A549 (cell line): ENCODE data around the gene NPHS1. TPM values are rescaled to one million over a fixed set of nuclear protein-coding genes. Genes with fewer than 3 reads are reported as not detected.

Experiments
- ATAC-seq, 2 experiments: fragments of 200-7000 bp in 1 of 2; fragments of >200 bp in 1 of 2; cut with Nextera tagmentation in 1 of 2; cut with Tn5 transposase in 1 of 2; 3 replicates each; pipeline versions ENCODE4 v1.8.0 to v1.9.1; 2018 to 2020; ENCODE audit warnings: mild to moderate bottlenecking in 1 of 2, moderate library complexity in 1 of 2
- CTCF ChIA-PET: fragments of 300-600 bp; sonication (Branson Sonifier 250); formaldehyde crosslinking; extraction: SDS; loops from one replicate; lab custom pipeline; 2021; ENCODE audit warnings: antibody characterized with exemption, inconsistent platforms; lab: Yijun Ruan, JAX
- POLR2A ChIA-PET: fragments of 350-600 bp; formaldehyde crosslinking; extraction: SDS; loops from one replicate; lab custom pipeline; 2021; ENCODE audit warnings: antibody characterized with exemption, inconsistent platforms; lab: Yijun Ruan, JAX
- DNase-seq, 2 experiments: peaks; one replicate each; pipeline versions ENCODE4 v3.0.0 to v3.0.0-alpha.2; 2011 to 2016; ENCODE audit warnings: low read depth in 1 of 2, low spot score in 1 of 2
- FAIRE-seq: peaks from 2 replicates; lab custom pipeline; 2011; peaks lifted over from hg19 to GRCh38; lab: Jason Lieb, UNC
- H3K27ac ChIP-seq, 2 experiments: fragments of >200 bp; sonication (Bioruptor Twin); formaldehyde crosslinking; 3 replicates each; pipeline ENCODE4 v1.5.1; 2016 to 2017
- H3K4me1 ChIP-seq: fragments of >200 bp; sonication (Bioruptor Twin); formaldehyde crosslinking; 3 replicates; pipeline ENCODE4 v1.6.1; 2016
- H3K4me2 ChIP-seq: fragments of >200 bp; sonication (Bioruptor Twin); formaldehyde crosslinking; 3 replicates; pipeline ENCODE4 v1.6.1; 2016
- H3K4me3 ChIP-seq: fragments of >200 bp; sonication (Bioruptor Twin); formaldehyde crosslinking; 3 replicates; pipeline ENCODE4 v1.5.1; 2016
- H3K9me3 ChIP-seq: fragments of >200 bp; sonication (Bioruptor Twin); formaldehyde crosslinking; 3 replicates; pipeline ENCODE4 v1.6.1; 2016
- CBX2 ChIP-seq: fragments of 200-600 bp; sonication (generic); IDR thresholded peaks from 2 replicates; pipeline ENCODE4 v1.6.1; 2016; ENCODE audit warnings: low read depth, mild to moderate bottlenecking, borderline replicate concordance
- CEBPB ChIP-seq, 2 experiments: fragments of >200 bp in 1 of 2; sonication (Bioruptor Twin) in 1 of 2; formaldehyde crosslinking in 1 of 2; IDR thresholded peaks; 2 replicates each; pipeline ENCODE4 v1.6.1; 2012 to 2016
- EHF ChIP-seq: fragments of 250-450 bp; sonication (Bioruptor Pico); IDR thresholded peaks from 2 replicates; pipeline ENCODE4 v1.5.0; 2020; ENCODE audit warnings: mild to moderate bottlenecking
- GATA3 ChIP-seq: IDR thresholded peaks from 2 replicates; pipeline ENCODE4 v1.6.1; 2012; ENCODE audit warnings: borderline replicate concordance
- HOXA7 ChIP-seq: fragments of 250-450 bp; sonication (Bioruptor Pico); IDR thresholded peaks from 2 replicates; pipeline ENCODE4 v1.5.0; 2020; ENCODE audit warnings: mild to moderate bottlenecking, moderate library complexity
- HOXB13 ChIP-seq: fragments of 250-450 bp; sonication (Bioruptor Pico); IDR thresholded peaks from 2 replicates; pipeline ENCODE4 v1.5.0; 2020; ENCODE audit warnings: low read depth, mild to moderate bottlenecking, moderate library complexity
- JUN ChIP-seq, 2 experiments: fragments of >200 bp; sonication (Bioruptor Twin); formaldehyde crosslinking; IDR thresholded peaks; 2 replicates in 1 of 2; 3 replicates in 1 of 2; pipeline ENCODE4 v1.6.1; 2016 to 2017
- PHF8 ChIP-seq: fragments of 200-600 bp; sonication (generic); IDR thresholded peaks from 2 replicates; pipeline ENCODE4 v1.6.1; 2016; ENCODE audit warnings: low read depth, mild to moderate bottlenecking, antibody characterized with exemption, moderate library complexity, borderline replicate concordance
- POLR2A ChIP-seq: IDR thresholded peaks from 2 replicates; pipeline ENCODE4 v1.6.1; 2012; ENCODE audit warnings: mild to moderate bottlenecking, low read length
- RNF2 ChIP-seq: fragments of 200-600 bp; sonication (generic); IDR thresholded peaks from 2 replicates; pipeline ENCODE4 v1.6.1; 2016; ENCODE audit warnings: low read depth, mild to moderate bottlenecking, antibody characterized with exemption, moderate library complexity, borderline replicate concordance
- SMC3 ChIP-seq: fragments of >200 bp; sonication (Bioruptor Twin); formaldehyde crosslinking; IDR thresholded peaks from 3 replicates; pipeline ENCODE4 v1.6.1; 2018; ENCODE audit warnings: inconsistent platforms
- SREBF2 ChIP-seq: fragments of 450-650 bp; IDR thresholded peaks from 2 replicates; pipeline ENCODE4 v1.6.1; 2014; ENCODE audit warnings: mild to moderate bottlenecking, moderate library complexity
- TFCP2L1 ChIP-seq: fragments of 250-450 bp; sonication (Bioruptor Pico); IDR thresholded peaks from 2 replicates; pipeline ENCODE4 v1.5.0; 2021; ENCODE audit warnings: mild to moderate bottlenecking
- WGBS: methylation state at CpG from one replicate; pipeline ENCODE4 v1.1.6; 2017; ENCODE audit errors: missing lambda C conversion rate; 5-methylcytosine and 5-hydroxymethylcytosine counted together
- polyA plus RNA-seq, 4 experiments: library from polyadenylated mRNA; depleted of rRNA in 3 of 4; stranded (reverse); fragments of >200 nt; fragmentation: RNase III in 1 of 4; extraction: RNeasy Plus Mini Kit Qiagen cat#74134 plus additional on column Dnase treatment in 1 of 4; gene quantifications; 2 replicates in 3 of 4; 3 replicates in 1 of 4; pipeline ENCODE4 v1.2.3, GENCODE V29; 2011 to 2017
- TF ChIP-seq, protein P1 (sequence below): IDR thresholded peaks from 2 replicates; pipeline ENCODE4 v1.6.1; 2012; ENCODE audit warnings: low read depth, borderline replicate concordance
- TF ChIP-seq, protein P2 (sequence below): IDR thresholded peaks from 2 replicates; pipeline ENCODE4 v1.6.1; 2012
- TF ChIP-seq, protein P3 (sequence below): fragments of 450-650 bp; IDR thresholded peaks from 2 replicates; pipeline ENCODE4 v1.6.1; 2014; ENCODE audit warnings: antibody characterized with exemption
- TF ChIP-seq, protein P4 (sequence below): IDR thresholded peaks from 2 replicates; pipeline ENCODE4 v1.6.1; 2012

Gene NPHS1
- polyA plus RNA-seq, 2 of the 4 experiments (the other 2 are of a cell fraction), result 0.27 TPM

DNA sequence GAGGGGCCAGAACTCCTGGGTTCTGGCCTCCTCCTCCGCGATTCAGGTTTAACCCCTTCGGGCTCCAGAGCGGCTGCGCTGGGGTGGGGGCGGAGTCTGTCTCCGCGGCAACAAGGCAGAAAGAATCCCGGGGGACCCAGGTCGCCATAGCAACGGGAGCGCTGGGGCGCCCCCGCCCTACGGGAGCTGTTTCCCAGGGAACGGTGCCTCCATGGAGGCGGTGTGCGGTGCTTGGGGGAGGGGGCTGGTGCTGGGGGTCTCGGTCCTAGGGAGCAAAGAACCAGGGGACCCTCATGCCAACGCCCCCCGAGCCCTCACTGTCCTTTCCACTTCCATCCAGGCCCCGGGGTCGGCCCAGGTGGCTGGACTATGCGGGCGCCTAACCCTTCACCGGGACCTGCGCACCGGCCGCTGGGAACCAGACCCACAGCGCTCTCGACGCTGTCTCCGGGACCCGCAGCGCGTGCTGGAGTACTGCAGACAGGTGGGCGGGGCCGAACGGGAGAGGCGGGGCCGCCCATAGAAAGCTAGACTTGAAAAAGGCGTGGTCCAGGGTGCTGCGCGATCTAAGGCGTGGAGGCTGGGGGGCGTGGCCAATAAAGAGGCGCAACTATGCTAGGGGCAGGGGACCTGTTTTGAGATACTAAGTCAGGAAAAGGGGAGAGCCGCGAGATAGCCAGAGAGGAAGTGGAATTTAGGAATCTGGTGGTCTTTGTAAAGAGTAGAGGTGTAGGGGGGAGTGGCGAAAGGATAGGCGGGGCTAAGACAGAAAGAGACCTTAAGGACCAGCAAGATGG, 17.2 kb upstream of the NPHS1 start (continued):
- TF ChIP-seq HOXB13 (CRISPR knock-in tag) (peak; percentile 82), GATA3 (no peak), EHF (CRISPR knock-in tag) (peak; percentile 86; the same call in 1 of the 2 replicates), POLR2A (peak; percentile 30; the same call in 1 of the 2 replicates), CEBPB (IDR thresholded peaks at IDR 0.05) (no peak), HOXA7 (CRISPR knock-in tag) (0 out of 2 replicates have a peak, but pooled peaks have one; percentile 67), CBX2 (no peak)
- TF ChIP-seq, protein P1, sequence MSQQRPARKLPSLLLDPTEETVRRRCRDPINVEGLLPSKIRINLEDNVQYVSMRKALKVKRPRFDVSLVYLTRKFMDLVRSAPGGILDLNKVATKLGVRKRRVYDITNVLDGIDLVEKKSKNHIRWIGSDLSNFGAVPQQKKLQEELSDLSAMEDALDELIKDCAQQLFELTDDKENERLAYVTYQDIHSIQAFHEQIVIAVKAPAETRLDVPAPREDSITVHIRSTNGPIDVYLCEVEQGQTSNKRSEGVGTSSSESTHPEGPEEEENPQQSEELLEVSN, result peak; percentile 98
- TF ChIP-seq, protein P2, sequence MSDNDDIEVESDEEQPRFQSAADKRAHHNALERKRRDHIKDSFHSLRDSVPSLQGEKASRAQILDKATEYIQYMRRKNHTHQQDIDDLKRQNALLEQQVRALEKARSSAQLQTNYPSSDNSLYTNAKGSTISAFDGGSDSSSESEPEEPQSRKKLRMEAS, result peak; percentile 98
- TF ChIP-seq, protein P3, sequence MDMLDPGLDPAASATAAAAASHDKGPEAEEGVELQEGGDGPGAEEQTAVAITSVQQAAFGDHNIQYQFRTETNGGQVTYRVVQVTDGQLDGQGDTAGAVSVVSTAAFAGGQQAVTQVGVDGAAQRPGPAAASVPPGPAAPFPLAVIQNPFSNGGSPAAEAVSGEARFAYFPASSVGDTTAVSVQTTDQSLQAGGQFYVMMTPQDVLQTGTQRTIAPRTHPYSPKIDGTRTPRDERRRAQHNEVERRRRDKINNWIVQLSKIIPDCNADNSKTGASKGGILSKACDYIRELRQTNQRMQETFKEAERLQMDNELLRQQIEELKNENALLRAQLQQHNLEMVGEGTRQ, result 0 out of 2 replicates have a peak, but pooled peaks have one; percentile 3

DNA sequence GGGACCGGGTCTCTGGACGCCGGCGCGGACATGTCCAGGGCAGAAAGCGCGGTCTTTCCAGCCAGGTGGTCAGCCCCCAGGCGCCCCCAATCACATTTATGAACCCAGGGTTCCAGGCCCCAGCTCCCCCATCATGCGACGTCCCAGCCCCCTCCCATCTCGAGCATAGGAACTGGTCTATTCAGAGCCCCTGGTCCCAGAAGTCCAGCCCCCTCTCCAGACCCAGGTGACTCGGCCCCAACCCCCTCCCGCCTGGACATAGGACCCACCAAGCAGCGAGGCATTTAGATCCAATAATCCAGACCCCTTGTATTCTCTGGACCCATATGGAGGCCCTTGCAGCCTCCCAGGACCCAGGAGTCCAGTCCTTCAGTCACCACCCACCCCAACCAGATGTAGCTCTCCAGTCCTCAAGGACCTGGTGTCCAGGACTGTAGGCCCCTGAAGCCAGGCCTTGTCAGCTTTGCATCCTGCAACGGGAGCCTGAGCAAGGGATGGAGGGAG, 16.6 kb upstream of the NPHS1 start:
- Histone ChIP-seq H3K9me3 (no peaks in the 10 kb centered on the region), H3K27ac (peak overlapping the region; percentile 53 to 80), H3K4me1 (peaks cover 19% of the 10 kb centered on the region), H3K4me3 (peak overlapping the region; percentile 59), H3K4me2 (peak overlapping the region; percentile 94)
- no peak for TF ChIP-seq RNF2
- ATAC-seq (peak in 1 of 2 experiments; percentile 48; a peak in 3 of 6 replicates), FAIRE-seq (peak; percentile 43), DNase-seq (no peak)
- WGBS, result 2% methylated on average over 15 of the region's 15 CpGs
- ChIA-PET CTCF (interaction anchor here (0.9 to 5.6 kb wide), 8 partner anchors 12 to 78 kb away, joined by 3 to 40 read pairs (median 5); partner anchors contain the start of gene KIRREL2), POLR2A (interaction anchor here (0.6 to 1.6 kb wide), 5 partner anchors 11 to 185 kb away, joined by 3 to 7 read pairs (median 4); partner anchors contain the start of gene THAP8)

DNA sequence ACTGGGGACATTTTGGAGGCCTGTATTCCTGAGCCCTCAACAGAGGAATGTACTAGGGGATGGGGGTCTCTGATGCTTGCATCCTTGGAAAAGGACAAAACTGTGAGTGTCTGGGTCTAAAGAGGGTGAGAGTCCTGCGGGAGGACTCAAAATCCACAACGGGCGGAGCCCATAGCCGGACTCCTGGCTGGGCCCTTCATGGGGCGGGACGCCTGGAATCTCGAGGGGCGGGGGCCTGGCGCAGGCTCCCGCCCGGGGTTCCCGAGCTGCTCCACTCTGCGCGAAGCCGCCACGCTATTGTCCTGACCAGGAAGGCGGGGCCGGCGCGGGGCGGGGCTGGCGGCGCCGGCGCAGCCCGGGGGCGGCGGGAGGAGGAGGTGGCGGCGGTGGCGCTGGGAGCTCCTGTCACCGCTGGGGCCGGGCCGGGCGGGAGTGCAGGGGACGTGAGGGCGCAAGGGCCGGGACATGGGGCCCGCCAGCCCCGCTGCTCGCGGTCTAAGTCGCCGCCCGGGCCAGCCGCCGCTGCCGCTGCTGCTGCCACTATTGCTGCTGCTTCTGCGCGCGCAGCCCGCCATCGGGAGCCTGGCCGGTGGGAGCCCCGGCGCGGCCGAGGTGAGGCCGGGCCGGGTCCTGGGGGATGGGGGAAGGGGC, 16.0 kb upstream of the NPHS1 start, which contains the start of gene APLP1:
APLP1 (plus strand) TSS at position 403 of the 651 bp plus-strand sequence; CDS start at position 466, 63 bp downstream.
- Histone ChIP-seq H3K4me2 (peak within 1 kb of the TSS; percentile 94), H3K9me3 (no peaks in the 10 kb centered on the region), H3K4me3 (peak within 1 kb of the TSS; percentile 59), H3K27ac (peak within 1 kb of the TSS; percentile 53 to 80), H3K4me1 (peaks cover 19% of the 10 kb centered on the region)
- peak; percentile 57 to 65 for ATAC-seq
- ChIA-PET POLR2A (interaction anchor here (0.6 to 0.9 kb wide), 3 partner anchors 11 to 120 kb away, joined by 3 read pairs; partner anchors contain the start of gene LIN37), CTCF (interaction anchor here (1.5 to 5.6 kb wide), 5 partner anchors 13 to 79 kb away, joined by 3 to 40 read pairs (median 8); no protein-coding TSS in a partner anchor)
- no peak for FAIRE-seq
- DNase-seq, result peak; percentile 68 to 80
- WGBS, result 3% methylated on average over 18 of the region's 60 CpGs
- peak; percentile 42; the same call in 1 of the 2 replicates for TF ChIP-seq PHF8
- TF ChIP-seq JUN (IDR thresholded peaks at IDR 0.05), result peak in 1 of 2 experiments; percentile 55; a peak in 3 of 5 replicates
- TF ChIP-seq, protein P1, result peak; percentile 72
- 0 out of 2 replicates have a peak, but pooled peaks have one; percentile 62 for TF ChIP-seq RNF2
- TF ChIP-seq TFCP2L1, result 0 out of 2 replicates have a peak, but pooled peaks have one; percentile 22
- TF ChIP-seq SREBF2, result no peak
- TF ChIP-seq SMC3, result no peak
- TF ChIP-seq CBX2, result no peak
- TF ChIP-seq, protein P4, sequence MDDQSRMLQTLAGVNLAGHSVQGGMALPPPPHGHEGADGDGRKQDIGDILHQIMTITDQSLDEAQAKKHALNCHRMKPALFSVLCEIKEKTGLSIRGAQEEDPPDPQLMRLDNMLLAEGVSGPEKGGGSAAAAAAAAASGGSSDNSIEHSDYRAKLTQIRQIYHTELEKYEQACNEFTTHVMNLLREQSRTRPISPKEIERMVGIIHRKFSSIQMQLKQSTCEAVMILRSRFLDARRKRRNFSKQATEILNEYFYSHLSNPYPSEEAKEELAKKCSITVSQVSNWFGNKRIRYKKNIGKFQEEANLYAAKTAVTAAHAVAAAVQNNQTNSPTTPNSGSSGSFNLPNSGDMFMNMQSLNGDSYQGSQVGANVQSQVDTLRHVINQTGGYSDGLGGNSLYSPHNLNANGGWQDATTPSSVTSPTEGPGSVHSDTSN, result 0 out of 2 replicates have a peak, but pooled peaks have one; percentile 10
- TF ChIP-seq, protein P2, result peak; percentile 60
